BJ (cell line): ENCODE measurements around the gene TRAF7. TPM values are rescaled to one million over a fixed set of nuclear protein-coding genes. Genes with fewer than 3 reads are reported as not detected.

Experiments
- CTCF ChIA-PET: fragments of 350-600 bp; formaldehyde crosslinking; extraction: SDS; loops from one replicate; lab custom pipeline; 2021; ENCODE audit warnings: antibody characterized with exemption, inconsistent platforms; lab: Yijun Ruan, JAX
- POLR2A ChIA-PET: fragments of 300-600 bp; sonication (Branson Sonifier 250); formaldehyde crosslinking; extraction: SDS; loops from one replicate; lab custom pipeline; 2021; ENCODE audit warnings: antibody characterized with exemption; lab: Charles Lee
- DNase-seq: peaks from one replicate; pipeline ENCODE4 v3.0.0-alpha.2; 2011; ENCODE audit warnings: low read depth
- H3K27me3 ChIP-seq: 2 replicates; pipeline ENCODE4 v1.6.0; 2011; ENCODE audit warnings: low read length; ENCODE audit not compliant: control insufficient read depth, insufficient read depth
- H3K36me3 ChIP-seq: 2 replicates; pipeline ENCODE4 v1.5.1; 2011; ENCODE audit warnings: low read length; ENCODE audit not compliant: control insufficient read depth, insufficient read depth
- H3K4me3 ChIP-seq: 2 replicates; pipeline ENCODE4 v1.5.1; 2011; ENCODE audit warnings: low read depth, mild to moderate bottlenecking, control low read depth, low read length
- polyA plus RNA-seq: library from polyadenylated mRNA; depleted of rRNA; stranded (reverse); fragments of >200 nt; gene quantifications from 2 replicates; pipeline ENCODE4 v1.2.3, GENCODE V29; 2011
- TF ChIP-seq, protein P1 (sequence below): IDR thresholded peaks from 2 replicates; pipeline ENCODE4 v1.5.1; 2011; ENCODE audit warnings: low read depth, mild to moderate bottlenecking, control low read depth, inconsistent platforms, low read length, moderate library complexity; ENCODE audit not compliant: insufficient read depth

The TRAF7 gene
- polyA plus RNA-seq, 1 experiment = 68.1 TPM

DNA sequence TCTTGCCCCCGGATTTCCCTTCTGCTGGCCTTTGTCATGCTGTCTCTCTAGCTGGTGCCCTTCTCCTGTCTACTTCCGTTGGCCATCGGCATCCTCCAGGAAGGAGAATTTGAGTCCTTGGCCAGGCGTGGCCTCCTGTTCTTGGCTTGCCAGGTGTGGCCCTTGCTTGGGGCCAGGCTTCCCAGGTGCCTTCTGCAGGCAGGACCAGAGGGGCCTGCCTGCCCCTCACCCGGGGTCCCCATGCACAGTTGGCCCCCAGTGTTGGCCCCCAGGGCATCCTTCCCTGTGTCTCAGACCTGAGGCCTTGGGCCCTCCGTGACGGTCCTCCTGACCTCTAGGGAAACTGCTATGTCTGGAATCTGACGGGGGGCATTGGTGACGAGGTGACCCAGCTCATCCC lies 52.3 kb downstream of the TRAF7 start:
- TF ChIP-seq, protein P1, sequence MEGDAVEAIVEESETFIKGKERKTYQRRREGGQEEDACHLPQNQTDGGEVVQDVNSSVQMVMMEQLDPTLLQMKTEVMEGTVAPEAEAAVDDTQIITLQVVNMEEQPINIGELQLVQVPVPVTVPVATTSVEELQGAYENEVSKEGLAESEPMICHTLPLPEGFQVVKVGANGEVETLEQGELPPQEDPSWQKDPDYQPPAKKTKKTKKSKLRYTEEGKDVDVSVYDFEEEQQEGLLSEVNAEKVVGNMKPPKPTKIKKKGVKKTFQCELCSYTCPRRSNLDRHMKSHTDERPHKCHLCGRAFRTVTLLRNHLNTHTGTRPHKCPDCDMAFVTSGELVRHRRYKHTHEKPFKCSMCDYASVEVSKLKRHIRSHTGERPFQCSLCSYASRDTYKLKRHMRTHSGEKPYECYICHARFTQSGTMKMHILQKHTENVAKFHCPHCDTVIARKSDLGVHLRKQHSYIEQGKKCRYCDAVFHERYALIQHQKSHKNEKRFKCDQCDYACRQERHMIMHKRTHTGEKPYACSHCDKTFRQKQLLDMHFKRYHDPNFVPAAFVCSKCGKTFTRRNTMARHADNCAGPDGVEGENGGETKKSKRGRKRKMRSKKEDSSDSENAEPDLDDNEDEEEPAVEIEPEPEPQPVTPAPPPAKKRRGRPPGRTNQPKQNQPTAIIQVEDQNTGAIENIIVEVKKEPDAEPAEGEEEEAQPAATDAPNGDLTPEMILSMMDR = no peak
- H3K27me3 ChIP-seq = no peaks in the 10 kb centered on the region
- CTCF ChIA-PET = no interaction called here
- POLR2A ChIA-PET = no interaction called here
- H3K4me3 ChIP-seq = no peak overlapping the region
- peaks cover 19% of the 10 kb centered on the region for H3K36me3 ChIP-seq
- no peak for DNase-seq

DNA sequence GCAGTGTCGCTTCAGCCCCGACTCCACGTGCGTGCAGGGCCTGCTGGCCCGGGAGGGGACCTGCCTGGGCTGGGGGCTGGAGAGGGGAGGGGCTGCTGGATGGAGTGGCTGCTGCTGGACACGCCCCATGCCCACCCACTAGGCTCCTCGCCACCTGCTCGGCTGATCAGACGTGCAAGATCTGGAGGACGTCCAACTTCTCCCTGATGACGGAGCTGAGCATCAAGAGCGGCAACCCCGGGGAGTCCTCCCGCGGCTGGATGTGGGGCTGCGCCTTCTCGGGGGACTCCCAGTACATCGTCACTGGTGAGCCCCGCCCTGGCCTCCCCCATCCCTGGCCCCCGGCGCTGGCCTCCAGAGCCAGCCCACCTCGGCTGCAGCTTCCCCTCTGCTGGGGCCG lies 52.7 kb downstream of the TRAF7 start:
- CTCF ChIA-PET = no interaction called here
- no peak for DNase-seq
- Histone ChIP-seq H3K36me3 (peaks cover 19% of the 10 kb centered on the region), H3K27me3 (no peaks in the 10 kb centered on the region), H3K4me3 (no peak overlapping the region)
- POLR2A ChIA-PET = no interaction called here
- TF ChIP-seq, protein P1 = no peak

DNA sequence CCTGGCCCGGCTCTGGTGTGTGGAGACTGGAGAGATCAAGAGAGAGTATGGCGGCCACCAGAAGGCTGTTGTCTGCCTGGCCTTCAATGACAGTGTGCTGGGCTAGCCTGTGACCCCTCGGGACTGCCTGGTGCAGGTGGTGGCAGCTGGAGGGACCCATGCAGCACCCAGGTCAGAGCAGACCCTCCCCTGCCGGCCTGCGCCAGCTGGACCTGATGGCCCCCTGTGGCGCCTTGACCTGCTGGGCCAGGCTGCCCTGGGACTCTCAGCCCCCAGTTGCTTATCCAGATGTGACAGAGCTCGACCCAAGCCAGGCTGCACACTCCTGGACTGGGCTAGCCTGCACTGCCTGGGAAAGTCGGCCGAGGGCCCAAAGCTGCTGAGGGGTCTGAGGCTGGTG lies 53.2 kb downstream of the TRAF7 start:
- Histone ChIP-seq H3K4me3 (no peak overlapping the region), H3K36me3 (peaks cover 19% of the 10 kb centered on the region), H3K27me3 (no peaks in the 10 kb centered on the region)
- POLR2A ChIA-PET = interaction anchor here (0.6 kb wide), 1 partner anchor 15 kb away, joined by 3 read pairs; no protein-coding TSS in a partner anchor
- TF ChIP-seq, protein P1 = no peak
- CTCF ChIA-PET = no interaction called here
- no peak for DNase-seq

DNA sequence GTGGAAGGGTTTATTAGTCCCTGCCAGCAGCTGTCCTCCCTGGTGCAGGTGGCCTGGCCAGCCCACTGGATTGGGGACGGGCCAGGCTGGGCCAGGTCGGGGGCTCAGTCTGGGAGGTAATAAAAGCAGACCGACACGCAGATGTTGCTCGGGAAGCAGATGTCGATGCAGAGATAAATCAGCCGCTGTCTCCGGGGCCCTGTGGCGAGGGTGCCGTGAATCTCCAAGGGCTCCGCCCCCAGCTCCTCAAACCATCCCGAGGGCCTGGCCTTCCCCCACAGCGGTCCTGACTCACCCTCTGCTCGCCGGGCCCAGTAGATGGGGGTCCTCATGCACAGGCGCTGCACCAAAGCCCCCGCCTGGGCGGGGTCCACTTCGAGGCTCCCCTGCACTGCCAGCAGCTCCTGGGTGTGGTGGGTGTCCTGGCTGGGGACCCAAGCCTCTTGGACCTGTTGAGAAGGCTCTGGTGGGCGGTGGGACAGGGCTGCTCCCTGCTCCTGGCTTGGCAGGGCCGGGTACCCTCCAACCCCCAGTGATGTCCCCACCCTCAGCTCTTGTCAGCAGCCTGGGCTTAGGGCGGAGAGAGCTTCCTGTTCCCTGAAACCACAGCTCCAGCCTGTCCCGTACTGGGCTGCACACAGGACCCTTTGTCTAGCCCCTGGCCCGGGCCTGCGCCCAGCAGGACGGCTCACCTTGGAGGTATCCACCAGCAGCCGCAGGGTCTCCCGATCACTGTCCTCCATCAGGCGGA lies 53.9 kb downstream of the TRAF7 start:
- peaks cover 19% of the 10 kb centered on the region for H3K36me3 ChIP-seq
- ChIA-PET CTCF (no interaction called here), POLR2A (interaction anchor here (0.6 kb wide), 1 partner anchor 15 kb away, joined by 3 read pairs; no protein-coding TSS in a partner anchor)

DNA sequence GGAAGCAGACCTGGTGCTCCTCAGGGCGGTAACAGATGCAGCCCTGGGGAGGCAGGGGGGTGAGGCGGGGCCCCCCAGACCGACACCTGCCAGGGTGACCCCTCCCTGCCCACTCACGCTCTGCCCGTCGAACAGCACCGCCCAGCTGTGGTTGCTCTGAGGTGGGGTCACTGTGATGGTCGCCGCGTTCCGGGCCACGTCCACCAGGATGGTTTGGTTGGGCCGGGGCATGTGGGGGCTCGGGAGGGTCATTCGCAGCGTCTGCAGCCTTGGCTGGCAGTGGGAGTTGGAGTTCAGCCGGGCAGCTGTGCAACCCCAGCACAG lies 54.4 kb downstream of the TRAF7 start:
- Histone ChIP-seq H3K4me3 (no peak overlapping the region), H3K36me3 (peaks cover 19% of the 10 kb centered on the region), H3K27me3 (no peaks in the 10 kb centered on the region)
- TF ChIP-seq, protein P1 = no peak
- ChIA-PET CTCF (no interaction called here), POLR2A (no interaction called here)
- DNase-seq = no peak

More for the DNA sequence above, 53.9 kb downstream of the TRAF7 start:
- Histone ChIP-seq H3K27me3 (no peaks in the 10 kb centered on the region), H3K4me3 (no peak overlapping the region)
- no peak for DNase-seq
- TF ChIP-seq, protein P1 = no peak
